ENCODE measurements around the gene NPHP4. TPM values are rescaled to one million over a fixed set of nuclear protein-coding genes. Genes with fewer than 3 reads are reported as not detected.

The NPHP4 gene
- total RNA-seq, 1 experiment from 2014 or later, result 6.1 TPM

DNA sequence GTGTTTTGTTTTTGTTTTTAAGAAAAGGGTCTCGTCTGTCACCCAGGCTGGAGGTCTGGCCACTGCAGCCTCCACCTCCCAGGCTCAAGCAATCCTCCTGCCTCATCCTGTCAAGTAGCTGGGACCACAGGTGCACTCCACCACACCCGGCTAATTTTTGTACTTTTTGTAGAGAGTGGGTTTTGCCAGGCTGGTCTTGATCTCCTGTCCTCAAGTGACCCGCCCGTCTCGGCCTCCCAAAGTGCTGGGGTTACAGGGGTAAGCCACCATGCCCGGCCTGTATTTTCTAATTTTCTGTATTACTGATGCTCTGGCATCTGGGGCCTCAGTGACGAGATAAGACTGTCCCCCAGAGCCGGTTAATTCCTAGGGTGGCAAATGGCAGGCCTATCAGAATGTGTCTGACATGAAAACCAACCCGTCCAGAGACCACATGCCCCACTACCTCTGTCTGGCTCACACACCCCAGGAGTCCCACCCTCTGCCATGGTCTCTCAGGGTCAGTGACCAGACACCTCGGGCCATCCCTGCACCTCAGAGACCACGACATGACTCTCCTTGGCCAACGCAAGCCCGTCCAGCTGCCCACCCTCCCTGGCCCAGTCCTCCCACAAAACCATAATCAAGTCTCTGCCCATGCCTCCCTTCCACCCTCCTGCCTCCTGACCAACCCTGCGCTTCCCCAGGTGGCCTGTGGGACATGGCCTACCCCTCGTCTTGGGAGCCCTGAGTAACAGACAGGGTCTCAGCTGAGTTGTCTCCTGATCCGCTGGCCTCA, 12.5 kb downstream of the NPHP4 start:
- DNase-seq (ENCODE audit: low read depth), result no peak
- in situ Hi-C loops (cut with HindIII; ENCODE audit: low pct_unique_long_range_greater_than_20kb, low sequenced_read_pairs), result no loop called here

DNA sequence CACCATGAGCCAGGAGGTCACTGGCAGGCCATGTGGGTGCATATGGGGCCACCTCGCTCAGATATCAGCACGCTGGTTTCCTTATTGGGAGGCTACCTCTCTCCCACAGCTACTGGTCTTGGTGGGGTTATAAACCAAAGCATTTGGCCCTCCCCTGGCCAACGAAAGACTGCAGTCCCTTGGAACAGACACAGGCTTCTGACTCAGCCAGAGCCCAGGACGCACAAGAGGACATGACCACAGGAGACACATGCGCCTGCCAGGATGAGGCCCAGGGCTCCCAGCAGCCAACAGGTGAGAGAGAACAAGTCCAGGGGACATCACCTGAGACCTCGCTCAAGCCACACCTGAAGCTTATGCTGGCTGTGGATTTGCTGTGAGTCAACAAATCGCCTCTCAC, 13.8 kb downstream of the NPHP4 start:
- in situ Hi-C loops (cut with HindIII; ENCODE audit: low pct_unique_long_range_greater_than_20kb, low sequenced_read_pairs), result no loop called here
- no peak for DNase-seq (ENCODE audit: low read depth)

DNA sequence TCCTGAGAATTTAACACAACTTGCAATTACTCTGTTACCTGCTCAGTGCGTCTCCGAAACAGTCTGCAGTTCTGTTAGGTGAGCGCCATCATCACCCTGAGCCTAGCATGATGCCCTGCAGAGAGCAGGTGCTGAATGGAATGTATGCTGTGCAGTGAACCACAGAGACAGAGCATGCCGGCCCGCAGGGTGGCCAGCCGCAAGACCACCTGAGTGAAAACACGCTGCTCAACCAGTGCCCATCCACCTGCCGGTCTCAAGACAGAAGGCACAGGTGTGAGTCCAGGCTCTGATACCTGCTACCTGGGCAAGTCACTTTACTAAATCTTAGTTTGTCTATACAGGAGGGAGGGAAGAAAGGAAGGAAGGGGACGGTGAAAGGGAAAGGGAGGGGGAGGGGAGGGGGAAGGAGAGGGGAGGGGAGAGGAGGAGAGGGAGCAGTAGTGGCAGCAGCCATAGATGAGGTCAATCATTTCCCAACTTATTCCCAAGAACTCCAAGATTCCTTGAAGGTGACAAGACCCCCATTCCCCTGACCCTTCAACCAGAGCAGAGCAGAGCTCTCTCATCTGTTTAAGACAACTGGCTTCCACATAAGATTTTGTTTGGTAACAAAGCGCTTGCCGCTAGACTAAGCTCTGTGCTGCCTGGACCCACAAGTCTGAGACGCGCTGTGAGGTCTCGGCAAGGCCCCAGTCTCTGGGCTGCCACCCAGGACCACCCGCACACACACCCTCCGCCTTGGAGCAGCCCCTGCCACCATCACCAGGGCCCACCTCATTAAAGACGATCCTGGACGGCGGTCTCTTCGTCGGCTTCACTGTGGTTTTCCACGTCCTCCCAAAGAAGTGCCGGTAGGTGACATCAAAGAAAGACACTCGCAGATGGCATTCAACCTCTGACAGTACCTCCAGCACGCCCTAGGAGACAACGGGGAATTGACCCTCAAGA, 14.5 kb downstream of the NPHP4 start:
- no peak for DNase-seq (ENCODE audit: low read depth)
- in situ Hi-C loops (cut with HindIII; ENCODE audit: low pct_unique_long_range_greater_than_20kb, low sequenced_read_pairs), result no loop called here

DNA sequence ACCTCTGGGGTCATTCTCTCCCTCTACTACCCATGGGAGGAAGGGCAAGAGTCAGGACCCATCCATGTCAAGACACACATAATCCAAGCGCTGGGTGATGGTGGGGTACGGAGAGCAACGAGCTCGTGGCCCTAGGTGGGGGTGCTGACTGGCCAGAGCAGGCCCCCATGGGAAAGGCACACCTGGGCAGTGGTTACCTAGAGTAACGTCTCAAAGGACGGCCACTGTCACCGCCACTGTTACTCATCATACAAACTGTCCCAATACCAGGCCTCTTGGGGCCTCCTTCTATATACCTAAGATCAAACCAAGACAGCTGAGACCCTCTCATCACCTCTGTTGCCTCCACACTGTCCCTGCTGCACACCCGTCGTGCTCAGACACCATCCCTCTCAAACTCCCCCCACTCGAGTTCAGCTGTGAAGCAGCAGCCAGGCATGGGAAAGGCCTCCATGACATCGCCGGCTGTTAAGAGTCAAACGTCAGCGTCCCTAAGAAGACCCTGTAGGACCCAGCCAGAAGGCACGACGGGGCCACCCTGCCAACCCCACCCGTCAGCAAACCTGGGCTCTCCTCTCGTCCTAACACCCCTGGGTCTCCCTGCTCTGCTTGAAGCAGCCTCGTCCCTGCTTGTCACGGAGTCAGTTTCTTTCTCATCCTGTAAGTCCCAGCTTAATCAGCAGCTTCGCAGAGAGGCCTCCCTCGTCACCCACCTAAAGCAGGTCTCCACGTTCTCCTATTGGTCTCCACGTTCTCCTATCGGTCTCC, 15.3 kb downstream of the NPHP4 start:
- in situ Hi-C loops (cut with HindIII; ENCODE audit: low pct_unique_long_range_greater_than_20kb, low sequenced_read_pairs), result no loop called here
- DNase-seq (ENCODE audit: low read depth), result no peak

DNA sequence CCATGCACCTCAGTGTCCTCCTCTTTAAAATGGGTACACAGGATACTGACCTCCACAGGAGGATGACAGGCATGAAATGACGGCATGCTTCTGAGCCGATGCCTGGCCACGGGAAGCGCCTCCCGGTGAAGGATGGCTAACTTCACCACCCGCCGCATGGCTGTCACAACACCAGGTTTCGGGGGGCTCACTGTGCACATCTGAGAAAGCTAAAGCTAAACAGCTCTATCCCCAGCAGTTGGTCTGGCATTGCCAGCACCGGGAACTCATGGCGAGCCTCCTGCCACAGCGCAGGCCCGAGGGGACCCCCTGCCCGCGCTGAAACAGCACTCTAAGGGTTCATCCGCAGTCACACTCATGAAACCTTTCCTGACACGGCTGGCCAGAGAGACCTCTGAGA, 16.0 kb downstream of the NPHP4 start:
- in situ Hi-C loops (cut with HindIII; ENCODE audit: low pct_unique_long_range_greater_than_20kb, low sequenced_read_pairs), result no loop called here
- DNase-seq (ENCODE audit: low read depth), result no peak

DNA sequence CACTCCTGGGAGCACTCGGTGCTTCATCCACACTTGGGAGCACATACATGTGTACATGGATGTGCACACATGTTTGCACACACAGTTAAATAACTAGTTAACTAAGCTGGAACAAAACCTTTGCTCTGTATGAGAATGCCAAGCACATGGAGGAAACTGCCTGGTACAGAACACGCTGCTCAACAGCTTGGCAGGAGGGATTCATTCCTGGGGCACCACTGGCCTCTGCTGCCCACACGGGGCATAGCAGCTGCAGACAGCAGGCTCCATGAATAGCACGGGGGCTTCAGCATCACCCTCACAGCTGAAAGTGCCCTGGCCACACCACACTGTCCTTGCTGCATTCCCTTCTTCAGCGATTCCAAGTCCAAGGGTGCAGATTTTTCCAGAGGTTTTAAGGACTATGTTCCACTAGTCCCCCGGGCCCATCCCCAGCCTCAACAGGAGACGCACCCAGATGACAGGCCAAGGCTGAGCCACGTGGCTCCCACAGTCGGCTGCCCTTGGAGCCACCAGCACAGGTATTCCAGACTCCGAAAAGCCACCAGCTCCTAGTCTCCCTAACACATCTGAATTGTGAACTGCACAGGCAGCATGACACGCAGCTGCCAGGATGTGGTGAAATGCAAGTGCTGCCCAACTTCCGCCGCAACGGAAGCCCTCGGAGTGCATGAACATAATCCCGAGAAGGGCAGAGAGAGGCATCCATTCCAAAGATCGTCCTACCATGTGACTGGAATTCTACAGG, 16.9 kb downstream of the NPHP4 start:
- DNase-seq (ENCODE audit: low read depth), result peak; percentile 17

DNA sequence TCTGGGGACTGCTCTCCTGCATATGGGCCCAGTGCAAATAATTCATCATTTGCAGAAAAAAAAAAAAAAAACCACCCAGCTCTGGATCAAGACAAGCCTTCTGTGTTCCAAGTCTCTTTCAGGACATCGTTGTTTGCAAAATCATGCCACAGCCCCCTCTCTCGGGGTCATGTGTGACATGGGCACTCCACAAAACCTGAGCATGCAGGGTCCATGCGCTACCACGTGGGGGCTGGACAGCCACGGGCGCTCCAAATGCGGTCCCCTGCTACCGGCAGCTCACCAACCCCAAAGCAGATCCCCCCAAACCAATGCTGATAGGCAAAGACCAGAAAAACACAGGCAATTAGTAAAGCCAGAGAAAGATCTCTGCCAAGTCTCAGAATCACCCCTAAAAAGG, 17.6 kb downstream of the NPHP4 start:
- in situ Hi-C loops (cut with HindIII; ENCODE audit: low pct_unique_long_range_greater_than_20kb, low sequenced_read_pairs), result no loop called here

More for the DNA sequence above, 16.9 kb downstream of the NPHP4 start:
- in situ Hi-C loops (cut with HindIII; ENCODE audit: low pct_unique_long_range_greater_than_20kb, low sequenced_read_pairs), result no loop called here

DNA sequence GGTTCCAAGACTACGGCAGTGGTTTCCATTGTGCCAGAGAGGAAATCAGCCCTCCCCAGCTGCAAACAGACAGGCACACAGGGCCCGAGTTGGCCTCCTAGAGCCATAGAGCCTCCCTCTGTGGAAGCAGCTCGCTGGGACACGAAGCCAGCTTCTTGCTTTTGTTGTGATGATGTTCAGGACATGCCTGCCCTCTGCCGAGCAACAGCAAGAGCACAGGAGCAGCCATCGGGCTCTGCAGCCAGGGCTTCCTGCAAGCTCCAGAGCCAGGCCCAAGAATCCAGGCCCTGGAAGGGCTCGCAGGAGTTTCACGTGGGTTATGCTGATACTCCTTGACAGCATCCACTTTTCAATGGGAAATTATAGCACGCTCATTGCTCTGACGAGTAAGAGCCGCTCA, 18.5 kb downstream of the NPHP4 start:
- no peak for DNase-seq (ENCODE audit: low read depth)
- in situ Hi-C loops (cut with HindIII; ENCODE audit: low pct_unique_long_range_greater_than_20kb, low sequenced_read_pairs), result no loop called here

More for the DNA sequence above, 17.6 kb downstream of the NPHP4 start:
- no peak for DNase-seq (ENCODE audit: low read depth)

DNA sequence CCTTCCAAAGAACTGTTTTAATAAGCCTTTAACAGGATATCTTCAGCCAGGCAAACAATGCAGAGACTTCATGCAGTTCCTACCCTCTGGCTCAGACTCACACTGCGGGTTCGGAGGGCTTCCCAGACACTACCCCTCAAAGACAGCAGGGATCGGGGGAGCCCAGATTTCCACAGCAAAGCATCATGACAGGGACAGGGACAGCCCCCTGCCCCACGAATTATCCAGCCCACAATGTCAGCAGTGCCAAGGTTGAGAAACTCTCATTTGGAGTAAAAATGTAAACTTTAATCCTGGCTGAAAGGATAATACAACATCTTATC, 20.1 kb downstream of the NPHP4 start:
- DNase-seq (ENCODE audit: low read depth), result no peak
- in situ Hi-C loops (cut with HindIII; ENCODE audit: low pct_unique_long_range_greater_than_20kb, low sequenced_read_pairs), result no loop called here

DNA sequence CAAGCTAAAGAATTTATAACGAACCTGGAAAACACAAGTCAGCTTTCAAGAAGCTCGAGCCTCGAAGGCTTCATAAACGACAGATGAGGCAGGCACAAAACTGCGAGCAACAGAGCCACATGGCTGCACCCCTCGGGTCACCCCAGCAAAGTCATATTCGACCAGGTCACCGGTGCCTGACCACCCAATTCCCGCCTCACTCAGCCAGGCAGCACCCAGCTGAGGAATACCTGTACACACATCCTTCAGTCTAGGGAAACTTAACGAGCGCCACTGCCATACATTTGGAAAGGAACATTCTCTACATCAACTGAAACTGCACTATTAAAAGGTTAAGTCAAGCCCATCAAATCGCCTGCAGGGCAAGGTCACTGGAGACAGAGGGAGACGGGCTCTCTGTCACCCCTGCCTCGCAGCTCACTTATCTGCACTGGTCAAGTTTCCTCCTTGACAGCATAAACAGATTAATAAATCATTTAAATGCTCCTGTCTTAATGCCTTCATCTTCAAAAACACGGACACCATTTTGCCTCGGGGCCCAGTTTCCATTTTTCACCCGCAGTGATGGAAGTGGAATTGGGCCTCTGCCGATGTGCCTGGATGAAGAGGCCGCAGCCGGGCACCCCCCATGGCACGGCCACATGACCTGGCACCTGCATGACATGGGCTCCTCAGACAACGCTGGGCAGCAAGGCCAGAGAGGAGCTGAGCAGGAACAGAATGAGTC, 20.6 kb downstream of the NPHP4 start:
- no peak for DNase-seq (ENCODE audit: low read depth)
- in situ Hi-C loops (cut with HindIII; ENCODE audit: low pct_unique_long_range_greater_than_20kb, low sequenced_read_pairs), result no loop called here

DNA sequence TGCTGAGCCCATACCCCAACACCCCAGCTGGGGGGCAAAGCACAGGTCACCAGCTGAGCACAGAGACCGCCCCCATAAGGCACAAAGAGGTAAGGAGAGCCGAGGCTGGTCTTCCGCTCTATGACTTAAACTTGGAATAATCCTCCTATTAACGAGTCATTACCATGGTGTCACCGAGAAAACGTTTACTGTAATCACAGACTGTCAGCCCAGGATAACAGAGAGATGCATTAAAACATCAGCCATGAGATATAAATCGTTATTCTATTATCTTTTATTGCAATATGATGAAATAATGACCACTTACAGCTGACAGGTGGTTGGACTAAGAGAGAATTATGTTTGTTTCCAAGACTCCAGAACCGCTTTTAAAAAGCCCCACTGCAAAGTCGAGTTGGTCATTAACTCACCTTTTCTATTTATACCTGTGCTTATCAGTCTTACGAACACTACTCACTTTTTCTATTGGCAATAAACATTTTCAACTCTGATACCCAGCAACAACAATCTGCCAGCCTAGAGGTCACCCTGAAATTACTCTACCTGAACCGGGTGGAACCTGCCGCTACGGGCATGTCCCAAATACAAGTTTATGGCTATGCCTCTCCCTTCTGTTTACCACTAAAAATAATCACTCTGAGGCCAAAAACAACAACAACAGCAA, 21.5 kb downstream of the NPHP4 start:
- in situ Hi-C loops (cut with HindIII; ENCODE audit: low pct_unique_long_range_greater_than_20kb, low sequenced_read_pairs), result no loop called here

DNA sequence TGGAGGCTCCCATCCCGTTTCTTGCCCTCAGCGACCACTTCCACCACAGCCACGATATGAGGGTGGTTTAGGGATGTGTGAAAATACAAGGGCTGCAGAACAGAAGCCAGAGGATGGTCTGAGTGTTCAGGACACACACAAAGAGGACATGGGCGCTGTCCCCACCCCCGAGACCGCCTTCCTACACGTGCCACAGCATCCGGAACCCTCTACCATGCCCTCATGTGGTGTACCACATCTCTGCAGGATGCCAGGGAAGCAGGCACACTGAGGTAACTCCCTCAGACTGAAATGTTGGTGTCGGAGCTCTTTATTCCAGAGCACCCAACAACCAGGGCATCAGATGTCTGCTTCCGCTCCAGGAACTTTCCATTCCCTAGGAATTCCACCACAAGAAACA, 23.1 kb downstream of the NPHP4 start:
- no peak for DNase-seq (ENCODE audit: low read depth)
- in situ Hi-C loops (cut with HindIII; ENCODE audit: low pct_unique_long_range_greater_than_20kb, low sequenced_read_pairs), result no loop called here

More for the DNA sequence above, 21.5 kb downstream of the NPHP4 start:
- no peak for DNase-seq (ENCODE audit: low read depth)

DNA sequence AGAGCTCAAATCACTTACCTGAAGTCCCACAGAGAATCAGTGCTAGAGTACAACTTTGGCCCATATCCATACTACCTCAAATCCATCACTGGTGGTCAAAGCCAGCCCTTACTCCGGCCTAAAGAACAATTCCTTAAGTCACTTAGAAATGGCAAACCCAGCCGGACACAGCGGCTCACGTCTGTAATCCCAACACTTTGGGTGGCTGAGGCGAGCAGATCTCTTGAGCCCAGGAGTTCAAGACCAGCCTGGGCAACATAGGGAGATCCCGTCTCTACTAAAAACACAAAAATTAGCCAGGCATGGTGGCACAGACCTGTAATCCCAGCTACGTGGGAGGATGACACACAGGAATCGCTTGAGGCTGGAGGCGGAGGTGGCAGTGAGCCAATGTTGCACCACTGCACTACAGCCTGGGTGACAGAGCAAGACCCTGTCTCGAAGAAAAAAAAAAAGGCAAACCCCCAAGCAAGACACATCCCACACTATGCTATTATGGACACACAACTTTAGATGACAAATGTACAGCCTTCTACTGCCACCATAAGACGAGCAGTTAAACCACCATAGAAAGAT, 24.0 kb downstream of the NPHP4 start:
- DNase-seq (ENCODE audit: low read depth), result no peak
- in situ Hi-C loops (cut with HindIII; ENCODE audit: low pct_unique_long_range_greater_than_20kb, low sequenced_read_pairs), result no loop called here

DNA sequence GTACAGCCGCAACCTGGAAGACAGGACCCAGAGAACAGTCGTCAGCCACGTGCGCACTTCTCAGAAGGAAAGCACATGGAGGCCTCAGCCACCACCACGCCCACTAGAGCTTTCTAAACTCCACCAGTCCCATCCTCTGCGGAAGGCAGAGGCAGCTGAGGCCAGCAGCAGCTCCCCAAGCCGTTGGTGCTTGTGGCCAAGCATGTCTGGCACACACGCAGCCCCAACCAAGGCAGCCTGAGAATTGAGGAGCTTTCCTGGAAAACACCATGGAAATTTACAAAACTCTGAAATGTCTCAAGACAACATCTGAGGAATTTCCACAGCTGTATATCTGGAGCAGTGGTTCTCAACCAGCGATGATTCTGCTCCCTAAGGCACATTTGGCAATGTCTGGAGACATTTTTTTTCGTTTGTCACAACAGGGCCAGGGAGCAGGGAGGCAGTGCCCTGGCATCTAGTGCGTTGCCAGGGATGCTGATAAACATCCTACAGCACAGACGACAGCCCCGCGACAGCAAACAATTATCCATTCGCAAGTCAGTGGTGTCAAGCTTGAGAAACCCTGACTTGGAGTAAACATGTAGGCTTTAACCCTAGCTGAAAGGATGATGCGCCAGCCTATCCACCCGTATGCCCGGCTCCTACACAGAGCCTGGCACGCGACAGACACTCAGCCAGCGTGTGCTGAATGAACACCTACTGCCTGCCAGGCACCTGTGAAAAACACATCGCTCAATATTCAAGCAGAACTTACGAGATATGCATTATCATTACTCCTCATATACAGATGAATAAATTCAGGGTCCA, 24.7 kb downstream of the NPHP4 start:
- in situ Hi-C loops (cut with HindIII; ENCODE audit: low pct_unique_long_range_greater_than_20kb, low sequenced_read_pairs), result no loop called here
- DNase-seq (ENCODE audit: low read depth), result no peak

DNA sequence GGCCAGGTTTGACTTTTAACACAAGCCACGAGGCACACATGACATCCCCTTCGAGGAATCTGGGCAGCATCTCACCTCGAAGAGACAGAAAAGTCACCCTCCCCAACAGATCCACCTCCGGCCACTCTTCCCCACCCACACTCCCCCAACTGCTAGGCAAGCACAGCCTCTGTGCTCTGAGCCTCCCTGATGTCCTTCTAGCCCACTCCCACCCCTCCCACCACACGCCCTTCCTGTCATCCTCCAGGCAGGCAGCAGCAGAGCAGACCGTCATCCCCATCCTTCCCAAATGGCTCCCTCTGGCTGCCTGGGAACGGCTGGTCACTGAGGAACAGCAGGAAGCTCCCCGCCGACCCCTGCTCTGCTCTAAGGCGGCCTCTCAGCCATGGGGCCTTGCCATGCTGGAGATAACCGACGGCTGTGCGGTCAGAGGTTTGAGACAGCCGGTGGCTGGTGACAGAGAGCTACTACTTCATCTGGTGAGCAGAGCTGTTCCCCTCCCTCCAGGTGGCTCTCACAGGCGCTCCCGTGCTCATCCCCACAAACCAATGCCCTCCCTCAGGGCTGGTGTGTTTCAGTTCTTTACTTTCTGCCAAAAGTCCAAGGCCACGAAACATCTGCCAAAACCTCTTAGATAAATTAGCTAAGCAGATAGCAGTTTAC, 25.6 kb downstream of the NPHP4 start:
- DNase-seq (ENCODE audit: low read depth), result no peak
- in situ Hi-C loops (cut with HindIII; ENCODE audit: low pct_unique_long_range_greater_than_20kb, low sequenced_read_pairs), result no loop called here
